Left ventricle myocardium inferior (tissue), 1 donor: ENCODE measurements around the gene CSTF3. TPM values are rescaled to one million over a fixed set of nuclear protein-coding genes. Genes with fewer than 3 reads are reported as not detected.

Experiments used
- DNase-seq: peaks from one replicate; pipeline ENCODE4 v3.0.0-alpha.2; 2020
- H3K27ac ChIP-seq: fragments of 200-600 bp; replicated peaks from 2 replicates; pipeline ENCODE4 v1.8.0; 2021
- H3K27me3 ChIP-seq: fragments of 200-600 bp; 2 replicates; pipeline ENCODE4 v1.8.0; 2021; ENCODE audit warnings: low read depth
- H3K36me3 ChIP-seq: fragments of 200-600 bp; 2 replicates; pipeline ENCODE4 v1.8.0; 2021
- H3K4me1 ChIP-seq: fragments of 200-600 bp; 2 replicates; pipeline ENCODE4 v1.8.0; 2021
- H3K4me3 ChIP-seq: fragments of 200-600 bp; 2 replicates; pipeline ENCODE4 v1.8.0; 2021; ENCODE audit warnings: mild to moderate bottlenecking, moderate library complexity
- H3K9me3 ChIP-seq: fragments of 200-600 bp; replicated peaks from 2 replicates; pipeline ENCODE4 v1.8.0; 2021
- intact Hi-C: fragments of 100-400 bp; cut with micrococcal nuclease; formaldehyde crosslinking; loops from one replicate; pipeline ENCODE4 v1.11.0; 2022
- total RNA-seq: library from RNA; stranded (reverse); fragmentation: NEBNext Ultra II Directional; extraction: Animal tissue kit (Norgen Biotek cat#: 25700); gene quantifications from one replicate; pipeline ENCODE4 v1.2.1, GENCODE V29; 2021
- TF ChIP-seq, protein P1 (sequence below): fragments of 200-600 bp; IDR thresholded peaks from 2 replicates; pipeline ENCODE4 v1.8.0; 2021; ENCODE audit warnings: antibody characterized with exemption, mild to moderate bottlenecking, borderline replicate concordance
- donor health status: DM: no; HTN: yes; CAD: no; lungs with severe emphysema.

CSTF3 gene
- total RNA-seq, 1 donor from 2014 or later: 11.1 TPM

GRCh38 chr11:33083918-33084317 is 77.4 kb downstream of the CSTF3 start:
- TF ChIP-seq, protein P1, sequence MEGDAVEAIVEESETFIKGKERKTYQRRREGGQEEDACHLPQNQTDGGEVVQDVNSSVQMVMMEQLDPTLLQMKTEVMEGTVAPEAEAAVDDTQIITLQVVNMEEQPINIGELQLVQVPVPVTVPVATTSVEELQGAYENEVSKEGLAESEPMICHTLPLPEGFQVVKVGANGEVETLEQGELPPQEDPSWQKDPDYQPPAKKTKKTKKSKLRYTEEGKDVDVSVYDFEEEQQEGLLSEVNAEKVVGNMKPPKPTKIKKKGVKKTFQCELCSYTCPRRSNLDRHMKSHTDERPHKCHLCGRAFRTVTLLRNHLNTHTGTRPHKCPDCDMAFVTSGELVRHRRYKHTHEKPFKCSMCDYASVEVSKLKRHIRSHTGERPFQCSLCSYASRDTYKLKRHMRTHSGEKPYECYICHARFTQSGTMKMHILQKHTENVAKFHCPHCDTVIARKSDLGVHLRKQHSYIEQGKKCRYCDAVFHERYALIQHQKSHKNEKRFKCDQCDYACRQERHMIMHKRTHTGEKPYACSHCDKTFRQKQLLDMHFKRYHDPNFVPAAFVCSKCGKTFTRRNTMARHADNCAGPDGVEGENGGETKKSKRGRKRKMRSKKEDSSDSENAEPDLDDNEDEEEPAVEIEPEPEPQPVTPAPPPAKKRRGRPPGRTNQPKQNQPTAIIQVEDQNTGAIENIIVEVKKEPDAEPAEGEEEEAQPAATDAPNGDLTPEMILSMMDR: no peak
- H3K9me3 ChIP-seq: no peaks in the 10 kb centered on the region
- no peak for DNase-seq
- peaks cover 77% of the 10 kb centered on the region for H3K36me3 ChIP-seq
- no peaks in the 10 kb centered on the region for H3K4me1 ChIP-seq
- H3K4me3 ChIP-seq: no peak overlapping the region
- no peak overlapping the region for H3K27ac ChIP-seq
- H3K27me3 ChIP-seq: no peaks in the 10 kb centered on the region
- intact Hi-C loops: no loop called here

GRCh38 chr11:33072465-33072864 is 88.8 kb downstream of the CSTF3 start:
- TF ChIP-seq, protein P1: no peak
- no peak for DNase-seq
- Histone ChIP-seq H3K9me3 (no peaks in the 10 kb centered on the region), H3K36me3 (peaks cover 89% of the 10 kb centered on the region), H3K4me3 (no peak overlapping the region), H3K4me1 (no peaks in the 10 kb centered on the region), H3K27me3 (no peaks in the 10 kb centered on the region), H3K27ac (no peak overlapping the region)
- intact Hi-C loops: no loop called here

GRCh38 chr11:33068611-33069340 is 92.5 kb downstream of the CSTF3 start:
- H3K4me3 ChIP-seq: no peak overlapping the region
- intact Hi-C loops: loop anchor here (5.0 kb wide), 1 partner anchor 106 kb away; no protein-coding TSS in a partner anchor
- peaks cover 85% of the 10 kb centered on the region for H3K36me3 ChIP-seq
- TF ChIP-seq, protein P1: no peak
- no peak overlapping the region for H3K27ac ChIP-seq
- no peak for DNase-seq
- H3K27me3 ChIP-seq: no peaks in the 10 kb centered on the region
- H3K4me1 ChIP-seq: peaks cover 18% of the 10 kb centered on the region
- H3K9me3 ChIP-seq: no peaks in the 10 kb centered on the region

- peaks cover 79% of the 10 kb centered on the region for H3K36me3 ChIP-seq
Measured at GRCh38 chr11:33067294-33067693, 94.0 kb downstream of the CSTF3 start.

GRCh38 chr11:33065445-33066178 is 95.7 kb downstream of the CSTF3 start:
- TF ChIP-seq, protein P1: peak; percentile 88
- no peak overlapping the region for H3K27ac ChIP-seq
- no peaks in the 10 kb centered on the region for H3K9me3 ChIP-seq
- no peak overlapping the region for H3K4me3 ChIP-seq
- intact Hi-C loops: loop anchor here (5.0 kb wide), 1 partner anchor 103 kb away; no protein-coding TSS in a partner anchor
- H3K4me1 ChIP-seq: peaks cover 24% of the 10 kb centered on the region
- peaks cover 77% of the 10 kb centered on the region for H3K36me3 ChIP-seq
- H3K27me3 ChIP-seq: no peaks in the 10 kb centered on the region
- peak; percentile 57 for DNase-seq

More at GRCh38 chr11:33067294-33067693, 94.0 kb downstream of the CSTF3 start:
- H3K4me1 ChIP-seq: peaks cover 24% of the 10 kb centered on the region
- DNase-seq: no peak
- H3K9me3 ChIP-seq: no peaks in the 10 kb centered on the region
- TF ChIP-seq, protein P1: no peak
- intact Hi-C loops: loop anchor here (5.0 kb wide), 1 partner anchor 105 kb away; no protein-coding TSS in a partner anchor
- no peaks in the 10 kb centered on the region for H3K27me3 ChIP-seq
- no peak overlapping the region for H3K27ac ChIP-seq
- no peak overlapping the region for H3K4me3 ChIP-seq
